ENCODE results near the gene GLT6D1.

Gene GLT6D1

DNA sequence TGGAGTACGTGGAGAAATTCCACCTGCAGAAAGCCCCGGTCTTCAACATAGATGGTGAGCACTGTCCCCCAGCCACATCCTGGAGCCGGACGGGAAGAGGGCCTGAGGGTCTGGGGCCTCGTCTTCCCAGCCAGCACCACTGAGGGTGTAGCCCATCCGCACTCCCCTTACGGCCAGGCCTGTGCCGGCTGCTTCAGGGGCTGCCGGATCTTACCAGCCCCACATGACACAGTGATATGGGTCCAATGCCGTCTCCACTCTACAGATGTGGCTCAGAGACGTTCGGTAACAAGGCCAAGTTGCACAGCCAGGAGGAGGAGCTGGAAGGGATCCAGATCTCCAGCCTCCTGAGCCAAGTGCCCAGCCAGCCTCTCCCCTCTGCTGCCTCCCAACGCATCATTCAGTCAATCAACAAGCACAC, 21.3 kb downstream of the GLT6D1 start:
- Histone ChIP-seq H2BK12ac (ENCODE audit: low read length) (no peak overlapping the region), H3K27ac (replicated peaks; ENCODE audit: low read length) (no peak overlapping the region), H2BK120ac (ENCODE audit: low read depth, low read length) (no peak overlapping the region), H2BK5ac (ENCODE audit: low read length) (no peak overlapping the region), H3K36me3 (replicated peaks in 1 of 2; ENCODE audit: control insufficient read depth in 2 of 2, insufficient read depth in 2 of 2, low read length in 2 of 2) (no peaks in the 10 kb centered on the region), H3K4me3 (ENCODE audit: low read length in 2 of 2) (peak overlapping the region in 1 of 2 donors; percentile 10), H3K9ac (ENCODE audit: low read depth, low read length, poor library complexity) (no peak overlapping the region), H3K18ac (ENCODE audit: low read length) (no peak overlapping the region), H3K4me2 (ENCODE audit: insufficient read depth, low read length, poor library complexity, severe bottlenecking) (no peak overlapping the region), H3K4me1 (ENCODE audit: control insufficient read depth in 2 of 2, insufficient read depth in 1 of 2, low read depth in 1 of 2, low read length in 2 of 2) (no peaks in the 10 kb centered on the region), H2BK15ac (ENCODE audit: low read length) (no peak overlapping the region), H3K27me3 (ENCODE audit: control insufficient read depth in 3 of 3, insufficient read depth in 3 of 3, low read depth in 1 of 3, low read length in 3 of 3) (peaks cover 0 to 53% (median 0%) of the 10 kb centered on the region in 3 experiments), H3K4ac (ENCODE audit: low read length) (no peak overlapping the region), H3K9me3 (replicated peaks in 1 of 2; ENCODE audit: control insufficient read depth in 2 of 2, insufficient read depth in 1 of 2, low read depth in 1 of 2, low read length in 2 of 2) (no peaks in the 10 kb centered on the region), H3K23ac (ENCODE audit: low read depth, low read length, poor library complexity) (no peak overlapping the region), H4K8ac (ENCODE audit: low read depth, low read length) (no peak overlapping the region), H4K91ac (ENCODE audit: low read depth, low read length, poor library complexity) (no peak overlapping the region), H2AFZ (ENCODE audit: low read length) (no peak overlapping the region), H3K14ac (ENCODE audit: low read length) (no peak overlapping the region), H3K79me1 (ENCODE audit: low read depth, low read length) (no peaks in the 10 kb centered on the region), H2AK5ac (ENCODE audit: low read depth, low read length) (peak overlapping the region; percentile 2)
- no CpG with 5 or more reads among the region's 13 CpGs for WGBS, 2 donors (ENCODE audit: extremely low coverage in 2 of 2, insufficient read length in 2 of 2, insufficient replicate concordance in 1 of 2)
- DNase-seq (ENCODE audit: low spot score), result no peak

DNA sequence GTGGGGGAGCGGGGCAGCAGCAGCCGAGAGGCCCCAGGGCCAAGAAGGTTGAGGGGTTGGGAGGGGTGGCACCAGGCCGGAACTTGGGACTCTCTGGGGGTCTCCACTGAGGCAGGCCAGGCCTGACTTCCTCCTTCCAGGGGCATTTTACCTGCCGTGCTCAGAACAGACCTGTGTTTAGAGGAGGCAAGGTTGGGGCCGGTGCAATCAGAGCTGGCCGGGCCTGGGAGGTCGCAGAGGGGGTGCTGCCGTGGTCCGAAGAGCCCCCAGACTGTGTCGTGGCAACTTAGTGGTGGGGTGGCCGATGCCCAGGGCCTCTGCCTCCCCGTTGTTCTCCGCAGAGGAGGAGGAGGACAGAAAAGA, 21.8 kb downstream of the GLT6D1 start:
- Histone ChIP-seq H2BK120ac (ENCODE audit: low read depth, low read length) (no peak overlapping the region), H3K79me1 (ENCODE audit: low read depth, low read length) (no peaks in the 10 kb centered on the region), H3K4me1 (ENCODE audit: control insufficient read depth in 2 of 2, insufficient read depth in 1 of 2, low read depth in 1 of 2, low read length in 2 of 2) (no peaks in the 10 kb centered on the region), H4K91ac (ENCODE audit: low read depth, low read length, poor library complexity) (no peak overlapping the region), H3K14ac (ENCODE audit: low read length) (no peak overlapping the region), H3K23ac (ENCODE audit: low read depth, low read length, poor library complexity) (no peak overlapping the region), H2AK5ac (ENCODE audit: low read depth, low read length) (peak overlapping the region; percentile 2), H2BK5ac (ENCODE audit: low read length) (peak overlapping the region; percentile 48), H3K18ac (ENCODE audit: low read length) (no peak overlapping the region), H3K9me3 (replicated peaks in 1 of 2; ENCODE audit: control insufficient read depth in 2 of 2, insufficient read depth in 1 of 2, low read depth in 1 of 2, low read length in 2 of 2) (no peaks in the 10 kb centered on the region), H3K4me3 (ENCODE audit: low read length in 2 of 2) (no peak overlapping the region), H3K27ac (replicated peaks; ENCODE audit: low read length) (no peak overlapping the region), H3K4ac (ENCODE audit: low read length) (no peak overlapping the region), H2BK15ac (ENCODE audit: low read length) (peak overlapping the region; percentile 58), H3K9ac (ENCODE audit: low read depth, low read length, poor library complexity) (no peak overlapping the region), H3K27me3 (ENCODE audit: control insufficient read depth in 3 of 3, insufficient read depth in 3 of 3, low read depth in 1 of 3, low read length in 3 of 3) (peaks cover 0 to 53% (median 0%) of the 10 kb centered on the region in 3 experiments), H3K36me3 (replicated peaks in 1 of 2; ENCODE audit: control insufficient read depth in 2 of 2, insufficient read depth in 2 of 2, low read length in 2 of 2) (no peaks in the 10 kb centered on the region), H2BK12ac (ENCODE audit: low read length) (no peak overlapping the region), H4K8ac (ENCODE audit: low read depth, low read length) (no peak overlapping the region), H2AFZ (ENCODE audit: low read length) (no peak overlapping the region), H3K4me2 (ENCODE audit: insufficient read depth, low read length, poor library complexity, severe bottlenecking) (no peak overlapping the region)
- no peak for DNase-seq (ENCODE audit: low spot score)
- WGBS, 2 donors (ENCODE audit: extremely low coverage in 2 of 2, insufficient read length in 2 of 2, insufficient replicate concordance in 1 of 2), result no CpG with 5 or more reads among the region's 13 CpGs

DNA sequence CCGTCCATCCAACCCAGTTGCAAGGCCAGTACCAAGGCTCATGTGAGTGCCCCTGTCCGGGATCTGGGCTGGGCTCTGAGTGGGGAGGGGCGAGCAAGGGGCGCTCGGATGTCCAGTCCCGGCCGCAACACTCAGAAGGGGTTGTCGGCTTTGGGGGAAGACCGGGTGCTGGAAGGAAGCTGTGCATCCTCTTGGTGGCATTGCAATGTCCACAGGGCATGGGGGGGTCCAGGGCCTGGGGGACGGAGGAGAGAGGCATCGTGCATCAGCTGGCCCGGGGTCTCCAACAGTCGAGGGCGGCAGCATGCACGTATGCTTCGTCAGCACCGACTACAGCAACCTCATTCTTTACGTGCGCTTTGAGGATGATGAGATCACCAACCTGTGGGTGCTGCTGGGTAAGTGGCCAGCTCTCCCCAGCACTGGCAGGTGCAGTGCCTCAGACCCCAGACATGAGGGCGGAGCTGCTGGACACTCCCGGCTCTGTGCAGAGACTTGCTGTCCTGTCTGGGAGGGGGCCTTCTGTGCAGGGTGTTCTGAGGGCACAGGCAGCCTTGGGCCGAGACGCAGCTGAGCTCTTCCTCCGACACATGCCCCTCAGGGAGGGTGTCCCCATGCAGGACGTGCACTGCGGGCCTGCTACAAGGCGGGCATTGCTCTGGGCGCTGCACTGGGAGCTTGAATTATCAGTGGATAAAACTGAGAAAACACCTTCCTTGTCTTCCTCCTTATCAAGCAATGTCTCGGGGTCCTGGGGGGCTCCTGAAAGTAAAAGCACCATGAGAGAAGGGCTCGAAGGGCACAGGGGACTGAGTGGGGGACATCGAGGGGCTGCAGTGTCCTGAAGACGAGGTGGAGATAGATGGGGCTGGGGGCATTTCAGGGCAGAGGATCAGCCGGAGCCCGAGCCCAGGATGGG, 22.5 kb downstream of the GLT6D1 start:
- no peak overlapping the region for H4K91ac ChIP-seq (ENCODE audit: low read depth, low read length, poor library complexity)
- no peak overlapping the region for H3K4ac ChIP-seq (ENCODE audit: low read length)
- DNase-seq (ENCODE audit: low spot score), result no peak
- H2BK12ac ChIP-seq (ENCODE audit: low read length), result no peak overlapping the region
- H3K4me3 ChIP-seq (ENCODE audit: low read length in 2 of 2), result no peak overlapping the region
- no peak overlapping the region for H2BK15ac ChIP-seq (ENCODE audit: low read length)
- H3K79me1 ChIP-seq (ENCODE audit: low read depth, low read length), result no peaks in the 10 kb centered on the region
- peaks cover 0 to under 1% of the 10 kb centered on the region in 2 donors for H3K9me3 ChIP-seq (replicated peaks in 1 of 2; ENCODE audit: control insufficient read depth in 2 of 2, insufficient read depth in 1 of 2, low read depth in 1 of 2, low read length in 2 of 2)
- peaks cover 0 to 49% (median 0%) of the 10 kb centered on the region in 3 experiments for H3K27me3 ChIP-seq (ENCODE audit: control insufficient read depth in 3 of 3, insufficient read depth in 3 of 3, low read depth in 1 of 3, low read length in 3 of 3)
- H3K14ac ChIP-seq (ENCODE audit: low read length), result peak overlapping the region; percentile 71
- peak overlapping the region; percentile 48 for H2BK5ac ChIP-seq (ENCODE audit: low read length)
- H3K4me2 ChIP-seq (ENCODE audit: insufficient read depth, low read length, poor library complexity, severe bottlenecking), result no peak overlapping the region
- peak overlapping the region; percentile 48 for H3K18ac ChIP-seq (ENCODE audit: low read length)
- H2AK5ac ChIP-seq (ENCODE audit: low read depth, low read length), result no peak overlapping the region
- H2BK120ac ChIP-seq (ENCODE audit: low read depth, low read length), result no peak overlapping the region
- peak overlapping the region; percentile 43 for H4K8ac ChIP-seq (ENCODE audit: low read depth, low read length)
- no peak overlapping the region for H3K23ac ChIP-seq (ENCODE audit: low read depth, low read length, poor library complexity)
- no peak overlapping the region for H2AFZ ChIP-seq (ENCODE audit: low read length)
- H3K36me3 ChIP-seq (replicated peaks in 1 of 2; ENCODE audit: control insufficient read depth in 2 of 2, insufficient read depth in 2 of 2, low read length in 2 of 2), result no peaks in the 10 kb centered on the region
- H3K27ac ChIP-seq (replicated peaks; ENCODE audit: low read length), result no peak overlapping the region
- no peaks in the 10 kb centered on the region for H3K4me1 ChIP-seq (ENCODE audit: control insufficient read depth in 2 of 2, insufficient read depth in 1 of 2, low read depth in 1 of 2, low read length in 2 of 2)
- no CpG with 5 or more reads among the region's 34 CpGs for WGBS, 2 donors (ENCODE audit: extremely low coverage in 2 of 2, insufficient read length in 2 of 2, insufficient replicate concordance in 1 of 2)
- no peak overlapping the region for H3K9ac ChIP-seq (ENCODE audit: low read depth, low read length, poor library complexity)
